Sciatic nerve (tissue), 2 donors: ENCODE results near the gene ST6GALNAC3. TPM values are rescaled to one million over a fixed set of nuclear protein-coding genes. Genes with fewer than 3 reads are reported as not detected.

Experiments used
- ATAC-seq: fragments of 200-7000 bp; cut with Tn5 transposase; one replicate; pipeline ENCODE4 v1.9.1; 2020; ENCODE audit warnings: mild to moderate bottlenecking, moderate library complexity
- DNase-seq: peaks from one replicate; pipeline ENCODE4 v3.0.0-alpha.2; 2020; ENCODE audit warnings: low spot score
- intact Hi-C: fragments of 100-400 bp; cut with DNase I; formaldehyde crosslinking; loops from one replicate; pipeline ENCODE4 v1.14.2; 2022
- total RNA-seq: library from RNA; stranded (reverse); fragmentation: NEBNext Ultra II Directional; extraction: Animal tissue kit (Norgen Biotek cat#: 25700); gene quantifications from one replicate; pipeline ENCODE4 v1.2.1, GENCODE V29; 2021
- donor health status: DM: no; HTN: no; CAD: no.
- donor health status: DM: no; HTN: no; CAD: no.

ST6GALNAC3 gene
- total RNA-seq, 1 donor from 2014 or later: 12.3 TPM

GRCh38 chr1:76162254-76162653 lies 87.7 kb downstream of the ST6GALNAC3 start:
- ATAC-seq (no peak), DNase-seq (no peak)
- intact Hi-C loops: no loop called here

- DNase-seq (no peak), ATAC-seq (no peak)
- intact Hi-C loops: no loop called here
Observed at GRCh38 chr1:76164165-76164564, 89.6 kb downstream of the ST6GALNAC3 start.

- ATAC-seq (no peak), DNase-seq (no peak)
- intact Hi-C loops: no loop called here
Observed at GRCh38 chr1:76170084-76170483, 95.5 kb downstream of the ST6GALNAC3 start.

- intact Hi-C loops: no loop called here
- DNase-seq (no peak), ATAC-seq (no peak)
Observed at GRCh38 chr1:76170513-76170912, 96.0 kb downstream of the ST6GALNAC3 start.

- no peak for DNase-seq
- ATAC-seq: no peak
- intact Hi-C loops: no loop called here
Observed at GRCh38 chr1:76176000-76176399, 101.5 kb downstream of the ST6GALNAC3 start.

- no peak for ATAC-seq
- intact Hi-C loops: no loop called here
- no peak for DNase-seq
Observed at GRCh38 chr1:76177615-76178014, 103.1 kb downstream of the ST6GALNAC3 start.

GRCh38 chr1:76179219-76179698 lies 104.7 kb downstream of the ST6GALNAC3 start:
- no peak for DNase-seq
- no peak for ATAC-seq
- intact Hi-C loops: no loop called here

- ATAC-seq: no peak
- intact Hi-C loops: no loop called here
Observed at GRCh38 chr1:76185207-76185606, 110.7 kb downstream of the ST6GALNAC3 start.

GRCh38 chr1:76186554-76187170 lies 112.1 kb downstream of the ST6GALNAC3 start:
- intact Hi-C loops: no loop called here
- DNase-seq (no peak), ATAC-seq (no peak)

More at GRCh38 chr1:76185207-76185606, 110.7 kb downstream of the ST6GALNAC3 start:
- no peak for DNase-seq

- no peak for DNase-seq
- intact Hi-C loops: no loop called here
- ATAC-seq: no peak
Observed at GRCh38 chr1:76187436-76187835, 112.9 kb downstream of the ST6GALNAC3 start.

- intact Hi-C loops: no loop called here
- no peak for ATAC-seq
- no peak for DNase-seq
Observed at GRCh38 chr1:76189310-76189709, 114.8 kb downstream of the ST6GALNAC3 start.

GRCh38 chr1:76190749-76191424 lies 116.3 kb downstream of the ST6GALNAC3 start:
- DNase-seq (no peak), ATAC-seq (no peak)
- intact Hi-C loops: no loop called here

GRCh38 chr1:76191561-76191960 lies 117.0 kb downstream of the ST6GALNAC3 start:
- no peak for ATAC-seq
- intact Hi-C loops: no loop called here
- no peak for DNase-seq

GRCh38 chr1:76198452-76198851 lies 123.9 kb downstream of the ST6GALNAC3 start:
- intact Hi-C loops: no loop called here
- DNase-seq (no peak), ATAC-seq (no peak)

GRCh38 chr1:76202670-76203069 lies 128.1 kb downstream of the ST6GALNAC3 start:
- no peak for ATAC-seq
- intact Hi-C loops: no loop called here

GRCh38 chr1:76203127-76203526 lies 128.6 kb downstream of the ST6GALNAC3 start:
- DNase-seq (no peak), ATAC-seq (no peak)
- intact Hi-C loops: no loop called here

More at GRCh38 chr1:76202670-76203069, 128.1 kb downstream of the ST6GALNAC3 start:
- DNase-seq: no peak

- intact Hi-C loops: no loop called here
- no peak for DNase-seq
- no peak for ATAC-seq
Observed at GRCh38 chr1:76209238-76209637, 134.7 kb downstream of the ST6GALNAC3 start.

- no peak for ATAC-seq
- intact Hi-C loops: loop anchor here (5.0 kb wide), 1 partner anchor 1472 kb away; no protein-coding TSS in a partner anchor
Observed at GRCh38 chr1:76209648-76210047, 135.1 kb downstream of the ST6GALNAC3 start.

GRCh38 chr1:76210160-76210559 lies 135.6 kb downstream of the ST6GALNAC3 start:
- no peak for ATAC-seq
- no peak for DNase-seq
- intact Hi-C loops: loop anchor here (5.0 kb wide), 1 partner anchor 1473 kb away; no protein-coding TSS in a partner anchor

More at GRCh38 chr1:76209648-76210047, 135.1 kb downstream of the ST6GALNAC3 start:
- no peak for DNase-seq

- DNase-seq (no peak), ATAC-seq (no peak)
- intact Hi-C loops: no loop called here
Observed at GRCh38 chr1:76218888-76219287, 144.3 kb downstream of the ST6GALNAC3 start.
